ENCODE data around the gene NOP58.

DNA sequence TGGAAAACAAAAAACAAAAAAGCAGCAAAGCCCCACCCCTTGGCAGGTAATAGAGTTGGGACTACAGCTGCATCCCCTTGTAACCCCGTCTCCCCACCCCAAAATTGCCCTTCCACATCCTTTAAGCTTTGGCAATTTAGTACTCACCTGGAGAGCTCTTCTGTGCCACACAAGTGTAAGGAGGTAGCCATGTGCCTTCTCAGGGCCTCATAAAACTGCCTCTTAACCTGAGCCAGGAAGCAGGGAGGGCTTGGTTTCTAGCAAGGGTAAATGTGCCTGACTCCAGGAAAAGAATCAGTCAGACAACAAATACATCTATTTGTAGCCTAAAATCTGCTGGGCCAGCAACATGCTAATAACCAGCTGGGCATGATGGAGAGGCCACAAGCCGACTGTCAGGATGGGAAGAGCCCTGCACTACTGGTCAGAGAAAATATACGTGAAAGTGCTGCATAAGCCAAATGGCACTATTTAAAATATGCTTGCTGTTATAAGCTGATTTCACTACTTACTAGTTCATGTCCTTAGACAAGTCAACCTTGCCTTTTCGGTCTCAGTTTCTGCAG lies 46.3 kb downstream of the NOP58 start:
- TF ChIP-seq, protein P1, sequence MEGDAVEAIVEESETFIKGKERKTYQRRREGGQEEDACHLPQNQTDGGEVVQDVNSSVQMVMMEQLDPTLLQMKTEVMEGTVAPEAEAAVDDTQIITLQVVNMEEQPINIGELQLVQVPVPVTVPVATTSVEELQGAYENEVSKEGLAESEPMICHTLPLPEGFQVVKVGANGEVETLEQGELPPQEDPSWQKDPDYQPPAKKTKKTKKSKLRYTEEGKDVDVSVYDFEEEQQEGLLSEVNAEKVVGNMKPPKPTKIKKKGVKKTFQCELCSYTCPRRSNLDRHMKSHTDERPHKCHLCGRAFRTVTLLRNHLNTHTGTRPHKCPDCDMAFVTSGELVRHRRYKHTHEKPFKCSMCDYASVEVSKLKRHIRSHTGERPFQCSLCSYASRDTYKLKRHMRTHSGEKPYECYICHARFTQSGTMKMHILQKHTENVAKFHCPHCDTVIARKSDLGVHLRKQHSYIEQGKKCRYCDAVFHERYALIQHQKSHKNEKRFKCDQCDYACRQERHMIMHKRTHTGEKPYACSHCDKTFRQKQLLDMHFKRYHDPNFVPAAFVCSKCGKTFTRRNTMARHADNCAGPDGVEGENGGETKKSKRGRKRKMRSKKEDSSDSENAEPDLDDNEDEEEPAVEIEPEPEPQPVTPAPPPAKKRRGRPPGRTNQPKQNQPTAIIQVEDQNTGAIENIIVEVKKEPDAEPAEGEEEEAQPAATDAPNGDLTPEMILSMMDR (IDR thresholded peaks at IDR 0.05) = no peak
- TF ChIP-seq POLR2AphosphoS5 (IDR thresholded peaks at IDR 0.05) = no peak
- no peak for TF ChIP-seq EP300 (IDR thresholded peaks at IDR 0.05)
- no peak for TF ChIP-seq POLR2A (IDR thresholded peaks at IDR 0.05)
